UCSD-AML1 (cell line): Measurements from ENCODE around the gene PPIL6.

ENCODE experiments used
- DNase-seq: peaks from one replicate; lab custom pipeline; 2025; ENCODE audit not compliant: unreplicated experiment; lab: John Stamatoyannopoulos, UW

Gene PPIL6

GRCh38 chr6:109449795-109450673 is 9.6 kb upstream of the PPIL6 start:
- peak; percentile 32 for DNase-seq

GRCh38 chr6:109449064-109449794 is 8.8 kb upstream of the PPIL6 start:
- DNase-seq: no peak

GRCh38 chr6:109448615-109449014 is 8.2 kb upstream of the PPIL6 start:
- DNase-seq: no peak

GRCh38 chr6:109447878-109448555 is 7.6 kb upstream of the PPIL6 start:
- DNase-seq: peak; percentile 35

- no peak for DNase-seq
Measured at GRCh38 chr6:109447087-109447486, 6.7 kb upstream of the PPIL6 start.

- DNase-seq: no peak
Measured at GRCh38 chr6:109446541-109446940, 6.1 kb upstream of the PPIL6 start.

GRCh38 chr6:109446072-109446471 is 5.6 kb upstream of the PPIL6 start:
- no peak for DNase-seq

- no peak for DNase-seq
Measured at GRCh38 chr6:109445382-109445781, 5.0 kb upstream of the PPIL6 start.

GRCh38 chr6:109443425-109443950 is 3.1 kb upstream of the PPIL6 start:
- no peak for DNase-seq

GRCh38 chr6:109442393-109442924 is 2.0 kb upstream of the PPIL6 start:
- no peak for DNase-seq

- peak; percentile 59 for DNase-seq
Measured at GRCh38 chr6:109441069-109441816, 815 bp upstream of the PPIL6 start.

GRCh38 chr6:109436041-109436440 is 4.4 kb downstream of the PPIL6 start:
- no peak for DNase-seq

- no peak for DNase-seq
Measured at GRCh38 chr6:109434456-109434855, 6.0 kb downstream of the PPIL6 start.

GRCh38 chr6:109429496-109429895 is 10.9 kb downstream of the PPIL6 start:
- DNase-seq: no peak

- DNase-seq: no peak
Measured at GRCh38 chr6:109428889-109429477, 11.4 kb downstream of the PPIL6 start.

- no peak for DNase-seq
Measured at GRCh38 chr6:109424946-109425345, 15.5 kb downstream of the PPIL6 start.

- no peak for DNase-seq
Measured at GRCh38 chr6:109421184-109421583, 19.2 kb downstream of the PPIL6 start.

- DNase-seq: no peak
Measured at GRCh38 chr6:109420751-109421150, 19.7 kb downstream of the PPIL6 start.

- DNase-seq: no peak
Measured at GRCh38 chr6:109417646-109418045, 22.8 kb downstream of the PPIL6 start.

GRCh38 chr6:109411034-109411433 is 29.4 kb downstream of the PPIL6 start:
- DNase-seq: no peak
